OCI-LY7 (cell line): Measurements from ENCODE around the gene B4GALT6. TPM values are rescaled to one million over a fixed set of nuclear protein-coding genes. Genes with fewer than 3 reads are reported as not detected.
A peak's percentile ranks its signal among the peaks of the same experiment; 100 is the strongest.

Experiments used
- BruUV-seq: library from RNA; stranded (reverse); fragments of 400-500 nt; replicated peaks from 2 replicates; lab custom pipeline; 2021; lab: Mats Ljungman, UMichigan
- CTCF ChIA-PET: fragments of 300-600 bp; sonication (Branson Sonifier 250); formaldehyde crosslinking; loops from one replicate; lab custom pipeline; 2022; ENCODE audit warnings: antibody characterized with exemption; ENCODE audit not compliant: unreplicated experiment; lab: Charles Lee
- POLR2A ChIA-PET: fragments of 300-600 bp; sonication (Branson Sonifier 250); formaldehyde crosslinking; loops from one replicate; lab custom pipeline; 2022; ENCODE audit warnings: antibody characterized with exemption; lab: Charles Lee
- DNase-seq: peaks from one replicate; pipeline ENCODE4 v3.0.0-alpha.2; 2015; ENCODE audit warnings: low spot score
- H2AFZ ChIP-seq: fragments of 200-600 bp; sonication (generic), shearing (Covaris generic); 2 replicates; pipeline ENCODE4 v1.6.1; 2014; ENCODE audit warnings: mild to moderate bottlenecking, antibody characterized with exemption, low read length, moderate library complexity
- H3K27ac ChIP-seq: fragments of 200-600 bp; sonication (generic); 2 replicates; pipeline ENCODE4 v1.5.1; 2014; ENCODE audit warnings: mixed run types, low read depth, mild to moderate bottlenecking, moderate library complexity, low read length, inconsistent platforms; ENCODE audit not compliant: poor library complexity, severe bottlenecking
- H3K36me3 ChIP-seq: fragments of 200-600 bp; sonication (generic); 2 replicates; pipeline ENCODE4 v1.6.1; 2014; ENCODE audit warnings: mild to moderate bottlenecking, antibody characterized with exemption, low read length, moderate library complexity, mixed read lengths; ENCODE audit not compliant: insufficient read depth
- H3K4me1 ChIP-seq: fragments of 200-600 bp; sonication (generic); 2 replicates; pipeline ENCODE4 v1.5.1; 2014; ENCODE audit warnings: mild to moderate bottlenecking, low read length; ENCODE audit not compliant: insufficient read depth, poor library complexity, severe bottlenecking
- H3K4me2 ChIP-seq: fragments of 200-600 bp; sonication (generic); 2 replicates; pipeline ENCODE4 v1.6.1; 2014; ENCODE audit warnings: mild to moderate bottlenecking, low read length
- H3K4me3 ChIP-seq: fragments of 200-600 bp; sonication (generic); 2 replicates; pipeline ENCODE4 v1.5.1; 2014; ENCODE audit warnings: mild to moderate bottlenecking, low read depth, low read length; ENCODE audit not compliant: poor library complexity, severe bottlenecking
- H3K79me2 ChIP-seq: fragments of 200-600 bp; sonication (generic); 2 replicates; pipeline ENCODE4 v1.6.1; 2016; ENCODE audit warnings: low read depth, mild to moderate bottlenecking, low read length, moderate library complexity, mixed read lengths; ENCODE audit not compliant: insufficient read depth
- H3K9me2 ChIP-seq: fragments of 200-600 bp; sonication (generic); 2 replicates; pipeline ENCODE4 v1.6.1; 2016; ENCODE audit warnings: mild to moderate bottlenecking, low read length, mixed read lengths; ENCODE audit not compliant: insufficient read depth
- H3K9me3 ChIP-seq: fragments of 200-600 bp; sonication (generic); 2 replicates; pipeline ENCODE4 v1.6.1; 2014; ENCODE audit warnings: mild to moderate bottlenecking, mixed run types, low read length, mixed read lengths
- H4K20me1 ChIP-seq: fragments of 200-600 bp; sonication (generic); 2 replicates; pipeline ENCODE4 v1.6.1; 2014; ENCODE audit warnings: mild to moderate bottlenecking, antibody characterized with exemption, low read length, moderate library complexity, mixed read lengths; ENCODE audit not compliant: insufficient read depth
- EZH2phosphoT487 ChIP-seq: fragments of 200-600 bp; sonication (generic); IDR thresholded peaks from 2 replicates; pipeline ENCODE4 v1.6.1; 2018; ENCODE audit warnings: low read depth, borderline replicate concordance, mild to moderate bottlenecking, mixed run types, antibody characterized with exemption, low read length, moderate library complexity, mixed read lengths
- intact Hi-C: fragments of 100-400 bp; cut with micrococcal nuclease; formaldehyde crosslinking; loops from one replicate; pipeline ENCODE4 v1.10.0; 2022; ENCODE audit not compliant: unreplicated experiment
- total RNA-seq, 2 experiments: library from RNA; depleted of rRNA in 1 of 2; stranded (reverse); fragments of >200 nt in 1 of 2; shearing (Covaris generic) in 1 of 2; gene quantifications; 2 replicates each; pipeline ENCODE4 v1.2.3, GENCODE V29; 2014 to 2022
- TF ChIP-seq, protein P1 (sequence below): fragments of 200-600 bp; sonication (generic); conservative IDR thresholded peaks from 2 replicates; pipeline ENCODE4 v1.5.1; 2014; ENCODE audit warnings: mild to moderate bottlenecking, antibody characterized with exemption, low read length, moderate library complexity, mixed read lengths

Gene B4GALT6
- total RNA-seq, 2 experiments from 2014 or later = 5.5 to 22.8 TPM

DNA sequence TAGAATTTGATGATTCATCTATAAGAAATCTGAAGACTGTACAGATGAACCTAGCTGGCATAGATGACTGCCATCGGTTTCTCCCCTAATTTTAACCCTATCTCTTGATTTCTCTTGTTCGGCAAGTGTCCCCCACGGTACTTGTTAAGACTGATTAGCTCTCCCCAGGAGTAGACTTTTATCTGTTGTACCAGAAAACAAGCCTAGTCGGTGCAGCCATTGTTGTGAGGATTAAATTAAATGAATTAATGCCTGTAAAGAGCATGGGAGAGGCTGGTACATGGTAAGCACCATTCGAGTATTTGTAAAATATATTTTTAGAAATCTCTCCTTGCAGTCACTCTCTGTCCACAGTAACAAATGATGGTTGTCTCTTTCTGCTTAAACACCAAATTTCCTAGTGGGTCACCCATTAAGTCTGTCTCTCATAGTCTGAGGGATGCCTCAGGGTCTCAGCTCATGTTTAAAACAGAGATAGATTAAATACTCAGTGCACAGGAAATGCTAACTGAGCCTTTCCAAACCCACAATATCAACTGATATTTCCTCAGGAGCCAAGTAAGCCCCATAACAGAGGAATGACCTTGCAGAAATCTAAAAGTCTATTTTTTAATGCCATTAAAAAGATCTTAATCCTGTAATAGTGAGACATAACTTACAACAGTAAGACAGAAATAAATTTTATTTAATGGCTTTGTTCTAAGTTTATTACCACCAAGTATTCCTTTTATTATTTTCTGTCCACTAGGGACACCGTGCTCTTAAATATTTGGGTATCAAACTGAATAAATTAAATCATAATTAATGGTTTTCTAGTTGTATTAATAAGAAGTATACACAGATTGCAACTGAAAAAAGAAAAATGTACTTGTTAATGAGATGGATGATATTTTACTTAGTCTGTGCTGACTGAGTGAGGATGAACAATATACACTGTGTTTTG lies 2.9 kb upstream of the B4GALT6 start:
- Histone ChIP-seq H2AFZ (peak overlapping the region; percentile 91; the same call in 1 of the 2 replicates), H3K4me2 (peak overlapping the region; percentile 87), H3K79me2 (peaks cover 23% of the 10 kb centered on the region), H3K36me3 (no peaks in the 10 kb centered on the region), H3K9me2 (no peaks in the 10 kb centered on the region), H4K20me1 (no peaks in the 10 kb centered on the region), H3K27ac (peak overlapping the region; percentile 86), H3K9me3 (no peaks in the 10 kb centered on the region), H3K4me1 (peaks cover 20% of the 10 kb centered on the region), H3K4me3 (peak overlapping the region; percentile 75)
- ChIA-PET POLR2A (interaction anchor here (0.6 to 1.2 kb wide), 3 partner anchors 9 to 1120 kb away, joined by 3 read pairs; no protein-coding TSS in a partner anchor), CTCF (no interaction called here)
- TF ChIP-seq, protein P1, sequence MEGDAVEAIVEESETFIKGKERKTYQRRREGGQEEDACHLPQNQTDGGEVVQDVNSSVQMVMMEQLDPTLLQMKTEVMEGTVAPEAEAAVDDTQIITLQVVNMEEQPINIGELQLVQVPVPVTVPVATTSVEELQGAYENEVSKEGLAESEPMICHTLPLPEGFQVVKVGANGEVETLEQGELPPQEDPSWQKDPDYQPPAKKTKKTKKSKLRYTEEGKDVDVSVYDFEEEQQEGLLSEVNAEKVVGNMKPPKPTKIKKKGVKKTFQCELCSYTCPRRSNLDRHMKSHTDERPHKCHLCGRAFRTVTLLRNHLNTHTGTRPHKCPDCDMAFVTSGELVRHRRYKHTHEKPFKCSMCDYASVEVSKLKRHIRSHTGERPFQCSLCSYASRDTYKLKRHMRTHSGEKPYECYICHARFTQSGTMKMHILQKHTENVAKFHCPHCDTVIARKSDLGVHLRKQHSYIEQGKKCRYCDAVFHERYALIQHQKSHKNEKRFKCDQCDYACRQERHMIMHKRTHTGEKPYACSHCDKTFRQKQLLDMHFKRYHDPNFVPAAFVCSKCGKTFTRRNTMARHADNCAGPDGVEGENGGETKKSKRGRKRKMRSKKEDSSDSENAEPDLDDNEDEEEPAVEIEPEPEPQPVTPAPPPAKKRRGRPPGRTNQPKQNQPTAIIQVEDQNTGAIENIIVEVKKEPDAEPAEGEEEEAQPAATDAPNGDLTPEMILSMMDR = peak; percentile 54
- TF ChIP-seq EZH2phosphoT487 = no peak
- no TSS peak for BruUV-seq
- intact Hi-C loops = loop anchor here (5.0 kb wide), 1 partner anchor 405 kb away; the partner anchor contains the start of gene RNF138
- no peak for DNase-seq

DNA sequence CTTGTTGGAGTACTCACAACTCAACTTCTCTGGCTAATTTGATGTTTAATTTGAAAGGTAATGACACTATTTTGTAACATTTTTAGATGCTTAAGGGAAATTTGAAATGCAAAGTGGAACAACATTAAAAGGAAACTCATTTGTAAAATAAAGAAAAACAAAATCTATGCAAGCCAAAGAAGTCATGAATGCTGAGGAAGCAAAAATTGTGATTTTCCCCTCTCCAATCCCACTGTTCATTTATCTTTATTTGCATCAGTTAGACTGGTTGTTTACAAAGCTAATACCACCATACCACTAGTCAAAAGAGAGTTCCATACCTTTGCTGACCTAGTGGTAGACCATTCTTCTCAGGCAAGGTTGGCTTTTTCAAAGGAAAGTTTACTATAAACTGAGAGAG lies 2.2 kb upstream of the B4GALT6 start:
- Histone ChIP-seq H3K79me2 (peaks cover 28% of the 10 kb centered on the region), H3K9me2 (no peaks in the 10 kb centered on the region), H3K27ac (peak overlapping the region; percentile 86), H2AFZ (peak overlapping the region; percentile 91; the same call in 1 of the 2 replicates), H3K4me1 (peaks cover 27% of the 10 kb centered on the region), H3K4me2 (peak overlapping the region; percentile 87), H3K4me3 (peak overlapping the region; percentile 75), H3K36me3 (no peaks in the 10 kb centered on the region), H4K20me1 (no peaks in the 10 kb centered on the region), H3K9me3 (no peaks in the 10 kb centered on the region)
- TF ChIP-seq, protein P1 = no peak
- no peak for TF ChIP-seq EZH2phosphoT487
- ChIA-PET POLR2A (interaction anchor here (0.6 to 1.2 kb wide), 3 partner anchors 10 to 1121 kb away, joined by 3 read pairs; no protein-coding TSS in a partner anchor), CTCF (no interaction called here)
- DNase-seq = no peak
- intact Hi-C loops = loop anchor here (5.0 kb wide), 1 partner anchor 406 kb away; the partner anchor contains the start of gene RNF138
- BruUV-seq = no TSS peak
